ENCODE data around the gene BMP6.

BMP6 gene

GRCh38 chr6:7879579-7879978 is 153.7 kb downstream of the BMP6 start:
- no peak for DNase-seq (ENCODE audit: low read depth)
- no peak for TF ChIP-seq CTCF (IDR thresholded peaks at IDR 0.05; ENCODE audit: low read length, missing control alignments)
- no peak overlapping the region for H3K4me3 ChIP-seq (replicated peaks; ENCODE audit: low read depth, low read length)

GRCh38 chr6:7879980-7880717 is 154.2 kb downstream of the BMP6 start:
- no peak for TF ChIP-seq CTCF (IDR thresholded peaks at IDR 0.05; ENCODE audit: low read length, missing control alignments)
- no peak for DNase-seq (ENCODE audit: low read depth)
- H3K4me3 ChIP-seq (replicated peaks; ENCODE audit: low read depth, low read length): no peak overlapping the region

- no peak overlapping the region for H3K4me3 ChIP-seq (replicated peaks; ENCODE audit: low read depth, low read length)
- DNase-seq (ENCODE audit: low read depth): no peak
- TF ChIP-seq CTCF (IDR thresholded peaks at IDR 0.05; ENCODE audit: low read length, missing control alignments): no peak
These were observed 154.8 kb downstream of the BMP6 start for GRCh38 chr6:7880718-7881107.

- H3K4me3 ChIP-seq (replicated peaks; ENCODE audit: low read depth, low read length): no peak overlapping the region
- no peak for DNase-seq (ENCODE audit: low read depth)
- TF ChIP-seq CTCF (IDR thresholded peaks at IDR 0.05; ENCODE audit: low read length, missing control alignments): no peak
These were observed 156.0 kb downstream of the BMP6 start for GRCh38 chr6:7881765-7882500.

GRCh38 chr6:7882505-7883257 is 156.8 kb downstream of the BMP6 start:
- no peak for TF ChIP-seq CTCF (IDR thresholded peaks at IDR 0.05; ENCODE audit: low read length, missing control alignments)
- H3K4me3 ChIP-seq (replicated peaks; ENCODE audit: low read depth, low read length): no peak overlapping the region
- no peak for DNase-seq (ENCODE audit: low read depth)

GRCh38 chr6:7883381-7883780 is 157.5 kb downstream of the BMP6 start:
- no peak for DNase-seq (ENCODE audit: low read depth)
- no peak for TF ChIP-seq CTCF (IDR thresholded peaks at IDR 0.05; ENCODE audit: low read length, missing control alignments)

More at GRCh38 chr6:7883381-7883780, 157.5 kb downstream of the BMP6 start:
- no peak overlapping the region for H3K4me3 ChIP-seq (replicated peaks; ENCODE audit: low read depth, low read length)

Data from fibroblast of pulmonary artery (primary cell).